Lower leg skin (tissue), 4 donors: Measurements from ENCODE around the gene SDHD. TPM values are rescaled to one million over a fixed set of nuclear protein-coding genes. Genes with fewer than 3 reads are reported as not detected.

ENCODE experiments used
- DNase-seq, 2 donors: peaks; one replicate each; pipeline ENCODE4 v3.0.0-alpha.2; 2019; ENCODE audit warnings: low spot score in 2 of 2
- H3K4me3 ChIP-seq: fragments of 200-600 bp; sonication (generic); 2 replicates; pipeline ENCODE4 v1.5.1; 2017; ENCODE audit warnings: mild to moderate bottlenecking, low read depth; ENCODE audit not compliant: poor library complexity, severe bottlenecking
- CTCF ChIP-seq, 3 donors: fragments of 450-650 bp; IDR thresholded peaks; one replicate each; pipeline ENCODE4 v1.5.1; 2016; ENCODE audit warnings: antibody characterized with exemption in 3 of 3, mild to moderate bottlenecking in 3 of 3, moderate library complexity in 2 of 3
- POLR2A ChIP-seq, 2 donors: fragments of 450-650 bp; IDR thresholded peaks; one replicate each; pipeline ENCODE4 v1.6.1; 2016 to 2017; ENCODE audit warnings: antibody characterized with exemption in 2 of 2, mild to moderate bottlenecking in 1 of 2, moderate library complexity in 1 of 2
- WGBS, 2 donors: methylation state at CpG; one replicate each; pipeline ENCODE4 v1.1.5; 2018; 5-methylcytosine and 5-hydroxymethylcytosine counted together
- intact Hi-C: fragments of 100-400 bp; cut with DNase I; formaldehyde crosslinking; loops from one replicate; pipeline ENCODE4 v1.15.0; 2023; ENCODE audit warnings: low total_unique reads
- total RNA-seq, 4 donors: library from RNA; depleted of rRNA; stranded (reverse); fragments of >200 nt; gene quantifications; one replicate each; pipeline ENCODE4 v1.1.0, GENCODE V29; 2016

SDHD gene
- total RNA-seq, 4 donors from 2014 or later, result 60.9 to 142 (median 98.9) TPM

DNA sequence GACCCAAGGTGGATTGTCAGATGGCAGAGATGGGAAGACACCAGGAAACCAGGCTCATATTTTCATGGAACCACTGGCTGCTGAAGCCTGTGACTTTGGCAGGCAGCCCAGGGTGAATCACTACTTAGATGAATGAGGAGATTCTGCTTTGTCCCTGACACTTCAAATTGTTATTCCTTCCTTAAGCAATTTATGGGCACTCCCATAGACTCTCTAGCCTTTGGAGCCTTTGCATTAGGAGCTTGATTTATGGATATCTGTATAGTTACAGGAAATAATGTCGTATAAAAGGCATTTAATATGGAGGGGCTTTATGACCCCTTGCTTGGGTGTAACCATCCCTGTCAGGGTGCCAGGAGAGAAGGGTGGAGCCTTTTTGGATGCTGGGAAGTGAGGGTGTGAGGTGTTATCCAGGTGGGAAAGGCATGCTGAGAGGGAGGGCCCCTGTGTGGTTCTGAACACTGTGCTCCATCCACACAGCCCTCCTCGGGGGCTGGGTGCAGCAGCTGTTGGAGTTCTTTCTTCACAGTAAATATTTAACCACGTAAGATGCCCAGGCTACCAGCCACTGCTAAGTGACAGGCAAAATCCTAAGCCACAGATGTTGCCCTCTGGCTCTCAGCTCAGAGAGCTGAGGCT, 41.9 kb downstream of the SDHD start:
- TF ChIP-seq CTCF (IDR thresholded peaks at IDR 0.05) (no peak), POLR2A (IDR thresholded peaks at IDR 0.05) (no peak)
- intact Hi-C loops, result no loop called here
- peak; percentile 84 to 89 for DNase-seq
- no peak overlapping the region for H3K4me3 ChIP-seq
- WGBS, 2 donors, result 17 to 34% methylated on average over 3 of the region's 3 CpGs

GRCh38 chr11:112129656-112130055, 43.0 kb downstream of the SDHD start:
- peak in 1 of 2 donors; percentile 34 for DNase-seq
- 61 to 66% methylated on average over 5 of the region's 5 CpGs for WGBS, 2 donors
- no peak for TF ChIP-seq CTCF (IDR thresholded peaks at IDR 0.05)
- TF ChIP-seq POLR2A (IDR thresholded peaks at IDR 0.05), result no peak
- intact Hi-C loops, result no loop called here
- no peak overlapping the region for H3K4me3 ChIP-seq

DNA sequence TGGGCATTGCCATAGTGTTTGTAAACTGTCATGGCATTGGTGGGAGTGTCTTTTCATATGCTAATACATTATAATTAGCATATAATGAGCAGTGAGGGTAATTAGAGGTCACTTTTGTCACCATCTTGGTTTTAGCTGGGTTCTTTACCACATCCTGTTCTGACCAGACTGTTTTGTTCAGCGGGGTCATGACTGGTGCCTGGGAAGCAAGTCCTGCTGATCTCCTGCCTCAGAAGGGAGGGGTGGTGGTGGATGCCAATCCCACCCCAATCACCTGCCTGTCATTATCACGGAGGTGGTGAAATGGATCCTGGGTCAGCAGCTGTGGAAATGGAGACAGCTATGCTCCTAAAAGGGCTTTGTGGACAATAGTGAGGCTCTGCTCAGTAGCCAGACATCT, 46.1 kb downstream of the SDHD start:
- intact Hi-C loops, result no loop called here
- TF ChIP-seq POLR2A (IDR thresholded peaks at IDR 0.05) (no peak), CTCF (IDR thresholded peaks at IDR 0.05) (no peak)
- no peak overlapping the region for H3K4me3 ChIP-seq
- WGBS, 2 donors, result 74 to 79% methylated on average over 2 of the region's 2 CpGs
- no peak for DNase-seq

DNA sequence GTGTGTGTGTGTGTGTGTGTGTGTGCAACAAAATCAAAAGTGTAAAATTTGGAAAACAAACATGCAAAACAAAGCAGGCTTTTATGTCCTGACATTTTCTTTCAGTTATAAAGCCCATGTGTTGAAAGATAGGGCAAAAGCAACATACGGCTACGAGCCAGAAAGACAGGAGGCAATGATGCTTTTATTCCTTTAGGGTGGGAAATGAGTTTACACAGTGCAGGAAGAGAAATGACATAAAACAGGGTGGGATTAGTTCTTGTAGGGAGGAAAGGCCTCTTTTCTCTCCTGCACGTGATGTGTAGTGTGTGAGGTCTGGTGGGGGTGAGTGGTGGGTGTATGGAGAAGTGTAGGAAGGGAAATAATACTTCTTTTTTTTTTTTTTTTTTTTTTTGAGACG, 47.8 kb downstream of the SDHD start:
- TF ChIP-seq CTCF (IDR thresholded peaks at IDR 0.05) (no peak), POLR2A (IDR thresholded peaks at IDR 0.05) (no peak)
- no peak for DNase-seq
- 95% methylated on average over 4 of the region's 4 CpGs for WGBS, 2 donors
- H3K4me3 ChIP-seq, result no peak overlapping the region
- intact Hi-C loops, result no loop called here

DNA sequence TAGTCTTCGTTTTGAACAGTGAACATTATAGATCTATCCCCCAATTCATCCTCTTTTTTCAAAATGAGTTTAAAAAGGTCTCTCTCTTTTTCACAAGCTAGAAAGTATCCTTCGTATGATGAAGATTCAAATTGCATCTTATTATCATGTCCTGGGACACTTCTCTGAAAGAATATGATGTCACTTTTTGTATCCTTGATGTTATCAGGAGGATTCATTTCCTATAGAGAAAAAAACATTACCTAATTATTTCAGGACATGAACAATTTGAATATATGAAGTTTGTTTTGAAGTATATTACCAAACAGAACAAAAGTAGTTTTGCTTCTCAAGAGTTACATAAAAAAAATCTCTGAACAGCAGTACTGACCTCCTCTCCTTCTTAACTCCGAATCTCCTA, 56.9 kb downstream of the SDHD start:
- TF ChIP-seq POLR2A (IDR thresholded peaks at IDR 0.05), result no peak
- TF ChIP-seq CTCF (IDR thresholded peaks at IDR 0.05), result no peak
- intact Hi-C loops, result no loop called here
- no peak for DNase-seq
- WGBS, 2 donors, result 91 to 92% methylated on average over 3 of the region's 3 CpGs
- no peak overlapping the region for H3K4me3 ChIP-seq

Other genes with a start within 250 kb of the SDHD start
- 10 to 100 TPM; 24.4 to 38.1 (median 29.0) TPM for gene ALG9, start 215.3 kb upstream of the SDHD start, total RNA-seq
- gene FDXACB1, start 207.7 kb upstream of the SDHD start, total RNA-seq, result 1 to 10 TPM; 2.9 to 6.2 (median 4.1) TPM
- 10 to 100 TPM; 26.2 to 45.2 (median 29.1) TPM for gene CFAP68, start 207.3 kb upstream of the SDHD start, total RNA-seq
- gene CRYAB, start 175.1 kb upstream of the SDHD start, total RNA-seq, result 100 to 1,000 TPM; 130 to 209 (median 200) TPM
- 1 to 10 TPM in 3 of 4 donors, not detected in 1; 1.2 to 6.7 (median 1.5) TPM for gene HSPB2, start 174.1 kb upstream of the SDHD start, total RNA-seq
- 10 to 100 TPM in 3 of 4 donors, 1 to 10 TPM in 1; 6.2 to 16.1 (median 12.4) TPM for gene C11orf52, start 168.0 kb upstream of the SDHD start, total RNA-seq
- gene DIXDC1, start 149.5 kb upstream of the SDHD start, total RNA-seq, result 10 to 100 TPM; 13.6 to 21.5 (median 20.3) TPM
- 10 to 100 TPM; 18.1 to 32.1 (median 23.8) TPM for gene DLAT, start 61.5 kb upstream of the SDHD start, total RNA-seq
- 1 to 10 TPM in 2 of 4 donors, under 1 TPM in 2; 0.38 to 2.4 (median 0.90) TPM for gene PIH1D2, start 12.9 kb upstream of the SDHD start, total RNA-seq
- 10 to 100 TPM in 3 of 4 donors, 1 to 10 TPM in 1; 8.5 to 15.6 (median 12.3) TPM for gene NKAPD1, start 12.6 kb upstream of the SDHD start, total RNA-seq
- gene TIMM8B, start 117 bp upstream of the SDHD start, total RNA-seq, result 10 to 100 TPM; 12.4 to 49.0 (median 29.9) TPM
- 100 to 1,000 TPM; 231 to 331 (median 297) TPM for gene IL18, start 77.2 kb downstream of the SDHD start, total RNA-seq
- under 1 TPM in 2 of 4 donors, not detected in 2; 0.22 to 0.75 TPM for gene TEX12, start 80.5 kb downstream of the SDHD start, total RNA-seq
- 1 to 10 TPM in 3 of 4 donors, under 1 TPM in 1; 0.98 to 5.7 (median 3.7) TPM for gene BCO2, start 88.6 kb downstream of the SDHD start, total RNA-seq
- gene PTS, start 139.6 kb downstream of the SDHD start, total RNA-seq, result 10 to 100 TPM; 17.0 to 37.2 (median 22.4) TPM
- not detected for gene PLET1, start 174.0 kb downstream of the SDHD start, total RNA-seq